ENCODE measurements around the gene DBX2.

- TF ChIP-seq POLR2AphosphoS5 (IDR thresholded peaks at IDR 0.05; ENCODE audit: low read depth, low read length), result no peak
- no peak for TF ChIP-seq REST (IDR thresholded peaks at IDR 0.05; ENCODE audit: insufficient read depth in 1 of 2, low read depth in 2 of 2, low read length in 2 of 2)
- no peak for TF ChIP-seq TAF1 (IDR thresholded peaks at IDR 0.05; ENCODE audit: borderline replicate concordance, insufficient read depth, low read length)
Measured at GRCh38 chr12:45060976-45061375, 10.1 kb upstream of the DBX2 start.
